ENCODE measurements around the gene SMYD5.

The SMYD5 gene

GRCh38 chr2:73205611-73206010 lies 8.4 kb upstream of the SMYD5 start:
- no peak for DNase-seq (ENCODE audit: low spot score)

DNA sequence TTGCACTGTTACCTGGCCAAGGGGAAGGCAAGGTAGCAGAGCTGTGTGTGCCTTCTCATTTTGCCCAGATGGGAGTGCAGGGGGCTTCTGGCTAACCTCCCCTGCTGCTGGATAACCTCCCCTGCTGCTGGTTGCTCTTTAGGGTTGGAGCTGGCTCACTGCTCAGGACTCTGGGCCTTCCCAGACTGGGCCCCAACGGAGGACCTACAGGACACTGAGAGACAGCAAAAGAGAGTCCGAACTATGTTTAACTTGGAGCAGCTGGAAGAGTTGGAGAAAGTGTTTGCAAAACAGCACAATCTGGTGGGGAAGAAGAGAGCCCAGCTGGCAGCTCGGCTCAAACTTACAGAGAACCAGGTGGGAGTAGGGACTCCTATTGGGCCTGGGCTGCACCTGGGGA lies 5.8 kb upstream of the SMYD5 start:
- no peak for DNase-seq (ENCODE audit: low spot score)

- no peak for DNase-seq (ENCODE audit: low spot score)
These were observed 4.0 kb upstream of the SMYD5 start for GRCh38 chr2:73210019-73210418.

GRCh38 chr2:73210696-73211095 lies 3.3 kb upstream of the SMYD5 start:
- no peak for DNase-seq (ENCODE audit: low spot score)

DNA sequence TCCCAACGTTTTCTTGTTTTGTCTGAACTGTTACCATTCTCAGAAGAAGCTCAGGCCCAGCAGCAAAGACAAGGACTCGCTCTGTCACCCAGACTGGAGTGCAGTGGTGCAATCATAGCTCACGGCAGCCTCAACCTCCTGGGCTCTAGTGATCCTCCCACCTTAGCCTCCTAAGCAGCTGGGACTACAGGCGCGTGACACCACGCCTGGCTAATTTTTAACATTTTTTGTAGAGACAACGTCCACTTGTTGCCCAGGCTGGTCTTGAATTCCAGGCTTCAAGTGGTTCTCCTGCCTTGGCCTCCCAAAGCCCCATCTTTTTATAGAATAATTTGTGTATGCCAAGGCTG lies 2.0 kb upstream of the SMYD5 start:
- DNase-seq (ENCODE audit: low spot score), result no peak

DNA sequence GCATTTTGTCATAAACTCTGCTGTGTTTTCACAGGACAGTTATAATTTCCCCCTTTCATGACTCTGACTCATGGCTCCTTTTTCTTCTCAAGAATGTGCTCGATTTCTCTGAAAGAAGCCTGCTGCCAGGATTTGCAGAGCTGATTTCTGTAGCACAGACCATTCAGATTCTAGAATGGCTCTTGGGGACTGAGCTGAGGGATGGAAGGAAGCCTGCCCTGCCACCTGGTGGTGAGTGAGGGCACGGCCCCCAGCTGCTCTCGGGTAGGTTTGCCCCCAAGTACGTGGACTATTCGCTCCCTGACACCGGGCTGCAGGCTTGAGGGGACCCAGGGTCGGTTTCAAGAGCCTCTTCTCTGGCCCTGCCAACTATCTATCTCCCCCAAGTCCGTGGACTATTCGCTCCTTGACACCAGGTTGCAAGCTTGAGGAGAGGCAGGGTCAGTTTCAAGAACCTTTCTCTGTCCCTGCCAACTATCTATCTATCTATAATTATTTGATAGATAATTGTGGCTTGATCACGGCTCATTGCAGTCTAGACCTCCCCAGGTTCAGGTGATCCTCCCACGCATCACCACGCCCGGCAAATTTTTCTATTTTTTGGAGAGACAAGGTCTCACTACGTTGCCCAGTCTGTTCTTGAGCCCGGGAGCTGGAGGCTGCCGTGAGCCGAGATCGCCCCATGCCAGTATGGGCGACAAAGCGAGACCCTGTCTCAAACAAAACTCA lies 1.4 kb upstream of the SMYD5 start:
- DNase-seq (ENCODE audit: low spot score), result peak; percentile 76

GRCh38 chr2:73215254-73215653 lies 1.2 kb downstream of the SMYD5 start:
- no peak for DNase-seq (ENCODE audit: low spot score)

DNA sequence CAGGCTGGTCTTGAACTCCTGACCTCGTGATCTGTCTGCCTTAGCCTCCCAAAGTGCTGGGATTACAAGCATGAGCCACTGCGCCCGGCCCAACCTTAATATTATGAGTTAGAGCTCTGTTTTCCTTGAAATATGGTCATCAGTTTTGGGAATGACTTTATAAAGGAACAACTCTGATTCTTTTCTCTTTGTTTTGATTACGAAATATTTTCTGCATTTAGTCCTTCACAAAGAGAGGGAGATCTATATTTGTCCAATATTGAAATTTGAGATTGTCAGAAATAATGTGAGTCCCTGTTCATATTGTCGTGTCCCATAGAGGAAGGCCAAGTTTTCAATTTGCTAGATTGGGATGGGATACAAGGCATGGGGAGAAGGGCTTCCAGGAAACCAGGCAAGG lies 3.1 kb downstream of the SMYD5 start:
- DNase-seq (ENCODE audit: low spot score), result no peak

DNA sequence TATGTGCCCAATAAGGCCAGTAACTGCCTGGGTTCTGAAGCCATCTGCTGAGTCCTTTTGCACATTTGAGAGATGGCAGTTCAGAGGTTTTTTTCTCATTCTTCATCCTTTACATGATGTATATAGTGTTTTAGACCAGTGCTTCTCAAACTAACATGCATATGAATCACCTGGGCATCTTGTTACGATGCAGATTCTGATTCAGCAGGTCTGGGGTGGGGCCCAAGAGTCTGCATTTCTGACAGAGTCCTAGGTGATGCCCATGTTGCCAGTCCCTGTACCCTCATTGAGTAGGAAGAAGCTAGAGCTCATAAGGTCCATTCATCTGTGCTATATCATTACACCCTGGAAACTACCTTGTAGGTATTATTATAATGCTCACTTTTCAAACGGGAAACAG lies 3.8 kb downstream of the SMYD5 start:
- no peak for DNase-seq (ENCODE audit: low spot score)

- no peak for DNase-seq (ENCODE audit: low spot score)
These were observed 4.3 kb downstream of the SMYD5 start for GRCh38 chr2:73218298-73218697.

DNA sequence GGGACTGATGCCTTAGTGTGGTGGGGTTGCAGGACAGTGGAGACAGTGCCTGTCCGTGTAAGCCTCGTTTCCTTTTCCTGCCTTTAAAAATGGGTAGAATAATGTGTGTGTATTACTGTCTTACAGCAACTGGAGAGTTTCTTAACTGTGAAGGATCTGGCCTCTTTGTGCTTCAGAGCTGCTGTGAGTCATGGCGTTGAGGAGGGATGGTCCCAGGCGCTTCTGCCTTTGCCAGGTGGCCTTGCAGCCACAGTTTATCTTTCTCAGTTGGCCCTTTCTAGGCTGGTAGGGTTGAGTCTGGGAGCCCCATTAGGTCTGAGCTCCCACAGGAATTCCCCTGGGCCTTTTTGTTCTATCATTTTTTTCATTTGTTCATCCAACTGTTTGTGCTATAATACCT lies 9.8 kb downstream of the SMYD5 start:
- DNase-seq (ENCODE audit: low spot score), result no peak

DNA sequence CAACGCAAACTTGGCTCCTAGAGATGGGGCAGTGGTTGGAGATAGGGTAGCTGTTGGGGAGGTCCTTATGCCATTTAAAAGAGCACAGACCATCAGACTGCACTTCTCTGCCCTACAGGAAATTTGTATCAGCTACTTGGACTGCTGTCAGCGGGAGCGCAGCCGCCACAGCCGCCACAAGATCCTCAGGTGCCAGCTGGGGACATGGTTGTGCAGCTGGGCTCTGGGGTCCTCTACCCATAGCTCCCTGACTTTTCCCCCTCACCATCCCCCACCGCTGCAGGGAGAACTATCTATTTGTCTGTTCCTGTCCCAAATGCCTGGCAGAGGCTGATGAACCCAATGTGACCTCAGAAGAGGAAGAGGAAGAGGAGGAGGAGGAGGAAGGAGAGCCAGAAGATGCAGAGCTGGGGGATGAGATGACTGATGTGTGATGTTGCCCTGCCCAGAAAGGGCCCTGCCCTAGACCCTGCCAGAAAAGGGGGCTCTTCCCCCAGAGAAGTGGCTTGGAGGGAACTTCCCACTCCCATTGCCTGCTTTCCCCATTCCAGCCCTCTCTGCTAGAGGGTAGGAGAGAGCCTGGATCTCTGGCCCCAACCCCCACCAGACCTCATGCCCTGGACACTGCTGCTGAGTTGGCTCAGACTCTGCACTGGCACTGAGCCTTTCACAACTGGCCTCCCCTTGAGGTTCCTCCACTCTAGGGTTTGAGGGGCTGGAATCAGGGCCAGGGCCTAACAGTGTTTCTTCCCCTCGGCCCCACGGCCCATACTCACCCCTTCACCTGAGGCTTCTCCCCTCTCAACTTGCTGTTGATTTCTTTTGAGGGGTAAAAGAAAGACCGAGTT lies 11.7 kb downstream of the SMYD5 start:
- no peak for DNase-seq (ENCODE audit: low spot score)

- DNase-seq (ENCODE audit: low spot score), result no peak
These were observed 13.0 kb downstream of the SMYD5 start for GRCh38 chr2:73227086-73227485.

GRCh38 chr2:73228631-73229030 lies 14.6 kb downstream of the SMYD5 start:
- no peak for DNase-seq (ENCODE audit: low spot score)

- peak; percentile 35 for DNase-seq (ENCODE audit: low spot score)
These were observed 18.5 kb downstream of the SMYD5 start for GRCh38 chr2:73232403-73233153.

GRCh38 chr2:73233154-73233931 lies 19.3 kb downstream of the SMYD5 start, which contains the start of gene PRADC1:
TSS of gene PRADC1 (minus strand) at chr2:73233239. CDS start at chr2:73233160, 79 bp downstream.
- peak; percentile 99 for DNase-seq (ENCODE audit: low spot score)

DNA sequence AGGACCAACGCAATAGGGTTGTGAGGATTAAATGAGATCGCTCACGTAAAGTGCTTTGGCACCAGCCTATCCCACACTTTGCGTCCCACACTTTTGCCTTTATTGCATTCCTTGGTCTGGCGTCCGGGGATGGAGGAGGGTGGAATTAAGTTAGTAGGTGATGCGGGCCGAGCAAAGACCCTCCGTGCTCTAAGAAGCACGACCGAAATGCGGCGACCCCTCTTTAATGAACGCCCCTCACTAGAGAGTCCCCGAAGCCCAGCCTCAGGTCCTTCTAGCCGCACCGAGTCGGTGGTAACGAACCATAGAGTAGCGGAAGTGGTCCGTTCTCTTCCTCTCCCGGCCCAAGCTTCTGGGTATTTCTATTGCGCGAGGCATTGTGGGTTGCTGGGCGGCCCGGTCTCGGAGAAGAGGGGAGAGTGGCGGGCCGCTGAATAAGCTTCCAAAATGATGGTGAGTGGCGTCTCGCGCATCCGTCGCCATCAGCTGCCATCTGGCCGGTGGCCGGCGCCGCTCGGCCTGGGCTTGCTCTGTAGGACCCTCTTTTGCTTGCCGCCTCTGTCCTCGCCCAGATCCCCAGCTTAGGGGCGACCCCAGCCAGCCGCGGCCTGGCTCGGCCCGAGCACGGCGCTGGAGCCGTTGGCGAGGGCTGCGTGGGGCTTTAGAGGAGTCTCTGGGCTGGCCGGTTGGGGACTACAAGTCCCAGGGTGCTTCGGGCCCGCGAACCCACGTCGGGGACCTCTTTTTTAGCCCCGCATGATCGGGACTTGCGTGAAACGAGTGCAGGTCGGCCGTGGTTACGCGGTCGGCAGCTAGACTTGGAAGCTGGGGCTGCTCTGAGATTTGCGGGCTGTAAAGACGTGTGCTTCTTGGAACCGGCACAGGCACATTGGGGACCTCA lies 20.1 kb downstream of the SMYD5 start, which contains the start of gene CCT7:
Gene CCT7 (plus strand): TSS at position 377 of the 901 bp plus-strand sequence. CDS start 71 bp downstream, at position 448.
- DNase-seq (ENCODE audit: low spot score), result peak; percentile 93

GRCh38 chr2:73235315-73236028 lies 21.4 kb downstream of the SMYD5 start:
- no peak for DNase-seq (ENCODE audit: low spot score)

DNA sequence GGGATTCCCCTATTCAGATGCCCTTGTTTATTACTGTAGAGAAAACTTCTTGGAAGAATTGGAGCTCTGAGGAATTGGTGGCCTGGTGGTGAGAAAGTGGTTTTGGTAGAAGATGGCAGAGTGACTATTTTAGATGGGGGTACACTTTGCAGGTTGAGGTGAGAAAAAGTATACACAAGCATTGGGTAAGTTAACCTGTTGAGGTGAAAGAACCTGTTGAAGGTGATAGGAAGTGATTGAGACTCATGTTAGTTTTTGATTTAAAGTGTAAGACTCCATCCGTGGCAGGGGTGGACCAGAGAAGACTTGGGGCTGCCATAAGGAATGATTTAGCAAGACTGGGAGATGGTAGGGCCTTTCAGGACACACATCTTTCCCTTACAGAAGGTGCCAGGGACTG lies 23.1 kb downstream of the SMYD5 start:
- no peak for DNase-seq (ENCODE audit: low spot score)

DNA sequence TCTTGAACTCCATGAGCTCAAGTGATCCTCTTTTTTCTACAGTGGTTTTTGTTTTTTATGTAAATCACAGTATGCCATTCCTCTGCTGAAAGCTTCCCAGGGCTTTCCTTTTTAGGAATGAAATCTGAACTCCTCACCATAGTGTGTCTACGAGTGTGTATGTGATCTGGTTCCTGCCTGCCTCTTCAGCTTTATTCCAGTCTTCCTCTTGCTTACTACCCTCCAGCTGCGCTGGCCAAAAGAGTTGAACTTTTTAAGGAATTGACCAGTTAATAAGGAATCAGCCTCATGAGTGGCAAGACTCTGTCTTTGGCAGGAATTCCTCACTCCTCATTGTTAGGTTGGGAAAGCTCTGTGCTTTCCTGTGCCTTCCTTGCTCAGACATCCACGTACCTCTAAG lies 24.1 kb downstream of the SMYD5 start:
- no peak for DNase-seq (ENCODE audit: low spot score)
